Measurements from ENCODE around the gene ZC3H14. TPM values are rescaled to one million over a fixed set of nuclear protein-coding genes. Genes with fewer than 3 reads are reported as not detected.
A peak's percentile ranks its signal among the peaks of the same experiment; 100 is the strongest.

Gene ZC3H14
- total and polyA plus RNA-seq, 10 of the 15 experiments (the other 5 are each of a cell fraction or from before 2014, with no cell fraction given), result 17.9 to 97.1 (median 47.6) TPM

- TF ChIP-seq NKRF (conservative IDR thresholded peaks at IDR 0.05), result peak; percentile 64
- TF ChIP-seq IRF5 (IDR thresholded peaks at IDR 0.05; ENCODE audit: borderline replicate concordance), result peak; percentile 20; the same call in 1 of the 2 replicates
- TF ChIP-seq PAX8 (IDR thresholded peaks at IDR 0.05), result no peak
- no peak for TF ChIP-seq JUNB (IDR thresholded peaks at IDR 0.05)
- TF ChIP-seq BCL11A (IDR thresholded peaks at IDR 0.05; ENCODE audit: low read depth, low read length), result no peak
- no peak for TF ChIP-seq SREBF2 (IDR thresholded peaks at IDR 0.05; ENCODE audit: low read length)
- TF ChIP-seq EP300 (IDR thresholded peaks at IDR 0.05; ENCODE audit: borderline replicate concordance in 1 of 2, control insufficient read depth in 1 of 2, low read depth in 2 of 2, low read length in 2 of 2), result no peak
- no peak for TF ChIP-seq ZSCAN29 (IDR thresholded peaks at IDR 0.05)
- no peak for TF ChIP-seq STAT1 (conservative IDR thresholded peaks at IDR 0.05)
- TF ChIP-seq MAX (IDR thresholded peaks at IDR 0.05; ENCODE audit: low read depth, low read length), result no peak
- TF ChIP-seq ESRRA (IDR thresholded peaks at IDR 0.05; ENCODE audit: low read length), result no peak
- no peak for TF ChIP-seq SUPT20H (IDR thresholded peaks at IDR 0.05; ENCODE audit: borderline replicate concordance, control insufficient read depth, low read depth, low read length)
Observed at GRCh38 chr14:88562831-88563686, at the start of gene ZC3H14 (continued).

Data from GM12878 (cell line).